Activated CD4-positive, alpha-beta memory T cell treated with anti-CD3 and anti-CD28 coated beads, Interleukin-2, amount 10 ng/mL, durations not matched to agents 7 days and 5 days (primary cell): ENCODE data around the gene SLC38A11. TPM values are rescaled to one million over a fixed set of nuclear protein-coding genes. Genes with fewer than 3 reads are reported as not detected.
"Not testable (repeated sequence)": the region's sequence is repeated elsewhere in the genome, so short reads cannot be mapped to it uniquely, and the experiment has no call there.

Experiments used
- CTCF ChIA-PET: fragments of 350-600 bp; sonication (Branson Sonifier 250); formaldehyde crosslinking; loops from one replicate; lab custom pipeline; 2021; ENCODE audit warnings: antibody characterized with exemption, inconsistent platforms; lab: Charles Lee
- POLR2A ChIA-PET: fragments of 350-600 bp; sonication (Branson Sonifier 250); formaldehyde crosslinking; loops from one replicate; lab custom pipeline; 2021; ENCODE audit warnings: antibody characterized with exemption; lab: Charles Lee
- DNase-seq: peaks from one replicate; pipeline ENCODE4 v3.0.0-alpha.2; 2020
- H3K27ac Mint-ChIP-seq: one replicate; pipeline ENCODE4 v1.8.0; 2021; ENCODE audit warnings: mild to moderate bottlenecking, mixed read lengths
- H3K27me3 Mint-ChIP-seq: one replicate; pipeline ENCODE4 v1.8.0; 2021; ENCODE audit warnings: mixed read lengths
- H3K36me3 Mint-ChIP-seq: one replicate; pipeline ENCODE4 v1.8.0; 2021; ENCODE audit warnings: low read depth, mixed read lengths
- H3K4me1 Mint-ChIP-seq: one replicate; pipeline ENCODE4 v1.8.0; 2021; ENCODE audit warnings: mixed read lengths
- H3K4me3 Mint-ChIP-seq: one replicate; pipeline ENCODE4 v1.8.0; 2021; ENCODE audit warnings: mild to moderate bottlenecking, mixed read lengths
- H3K9me3 Mint-ChIP-seq: one replicate; pipeline ENCODE4 v1.8.0; 2021; ENCODE audit warnings: mixed read lengths
- total RNA-seq, 2 experiments: library from RNA; stranded (reverse); gene quantifications; one replicate each; pipeline ENCODE4 v1.2.3, GENCODE V29; 2021

The SLC38A11 gene
- total RNA-seq, 2 experiments from 2014 or later = not detected

GRCh38 chr2:164981217-164981990, 26.1 kb upstream of the SLC38A11 start:
- no peaks in the 10 kb centered on the region for H3K9me3 Mint-ChIP-seq
- ChIA-PET POLR2A (no interaction called here), CTCF (interaction anchor here (0.7 kb wide), 1 partner anchor 11 kb away, joined by 4 read pairs; no protein-coding TSS in a partner anchor)
- no peak overlapping the region for H3K4me3 Mint-ChIP-seq
- no peaks in the 10 kb centered on the region for H3K36me3 Mint-ChIP-seq
- peaks cover 2% of the 10 kb centered on the region for H3K4me1 Mint-ChIP-seq
- peaks cover 6% of the 10 kb centered on the region for H3K27me3 Mint-ChIP-seq
- DNase-seq = no peak
- H3K27ac Mint-ChIP-seq = no peak overlapping the region

DNA sequence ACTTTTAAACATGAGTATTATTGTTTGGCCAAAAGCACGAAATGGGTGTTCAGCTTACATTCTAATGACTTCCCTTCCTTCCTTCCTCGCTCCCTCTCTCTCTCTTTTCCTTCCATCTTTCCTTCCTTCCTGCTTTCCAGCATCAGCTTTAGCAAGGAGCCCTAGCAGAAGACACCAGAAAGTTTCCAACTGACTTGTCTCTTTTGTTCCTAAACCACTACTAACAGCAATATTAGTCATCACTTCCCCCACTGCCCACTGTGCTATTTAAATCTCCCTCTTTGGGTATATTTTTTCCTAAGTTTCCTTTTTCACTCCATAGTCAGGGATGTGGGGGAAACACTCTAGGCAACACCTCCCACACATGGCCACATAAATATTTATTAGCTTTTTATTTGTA, 25.4 kb upstream of the SLC38A11 start:
- H3K27me3 Mint-ChIP-seq, POLR2A ChIA-PET, H3K36me3 Mint-ChIP-seq, DNase-seq, CTCF ChIA-PET, H3K27ac Mint-ChIP-seq, H3K4me1 Mint-ChIP-seq, H3K4me3 Mint-ChIP-seq, H3K9me3 Mint-ChIP-seq: not testable (repeated sequence)

GRCh38 chr2:164979113-164979512, 23.8 kb upstream of the SLC38A11 start:
- Mint-ChIP-seq H3K36me3 (no peaks in the 10 kb centered on the region), H3K27ac (no peak overlapping the region), H3K27me3 (peaks cover 6% of the 10 kb centered on the region), H3K9me3 (no peaks in the 10 kb centered on the region), H3K4me3 (no peak overlapping the region), H3K4me1 (peaks cover 2% of the 10 kb centered on the region)
- DNase-seq = no peak
- ChIA-PET CTCF (no interaction called here), POLR2A (no interaction called here)

DNA sequence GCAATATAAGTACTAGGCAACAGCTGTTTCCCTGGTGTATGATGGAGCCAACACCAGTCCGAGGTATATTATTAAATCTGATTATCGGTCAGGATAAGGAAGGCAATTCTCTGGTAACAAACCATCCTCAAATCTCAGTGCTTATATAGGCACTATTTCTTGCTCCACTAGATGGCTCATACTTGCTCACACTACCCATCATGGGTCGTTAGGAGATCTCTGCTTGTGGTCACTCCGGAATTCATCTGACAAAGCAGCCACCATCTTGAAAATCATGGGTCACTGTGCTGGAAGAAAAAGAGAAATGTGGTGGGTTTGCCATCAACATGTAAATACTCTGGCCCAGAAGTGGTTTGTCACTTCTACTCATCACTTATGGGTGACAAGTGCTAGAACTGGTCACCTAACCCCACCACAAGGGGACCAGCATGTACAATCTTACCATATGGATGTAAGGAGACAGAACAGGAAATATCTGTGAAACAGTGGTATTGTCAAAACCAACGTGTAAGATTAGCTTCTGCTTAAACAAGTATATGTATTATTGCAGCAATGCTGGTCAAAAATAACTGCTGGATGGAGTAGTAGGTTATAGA, 21.6 kb upstream of the SLC38A11 start:
- H3K27me3 Mint-ChIP-seq, H3K4me3 Mint-ChIP-seq, H3K9me3 Mint-ChIP-seq, CTCF ChIA-PET, H3K27ac Mint-ChIP-seq, H3K4me1 Mint-ChIP-seq, DNase-seq, POLR2A ChIA-PET, H3K36me3 Mint-ChIP-seq: not testable (repeated sequence)

- ChIA-PET POLR2A (no interaction called here), CTCF (no interaction called here)
- H3K27ac Mint-ChIP-seq = no peak overlapping the region
- H3K36me3 Mint-ChIP-seq = no peaks in the 10 kb centered on the region
- H3K27me3 Mint-ChIP-seq = peaks cover 3% of the 10 kb centered on the region
- no peak overlapping the region for H3K4me3 Mint-ChIP-seq
- no peaks in the 10 kb centered on the region for H3K9me3 Mint-ChIP-seq
- H3K4me1 Mint-ChIP-seq = peaks cover 2% of the 10 kb centered on the region
- no peak for DNase-seq
Measured at GRCh38 chr2:164976301-164976700, 21.0 kb upstream of the SLC38A11 start.

- Mint-ChIP-seq H3K4me1 (peaks cover 2% of the 10 kb centered on the region), H3K36me3 (no peaks in the 10 kb centered on the region), H3K9me3 (no peaks in the 10 kb centered on the region), H3K4me3 (no peak overlapping the region), H3K27ac (no peak overlapping the region), H3K27me3 (peaks cover 3% of the 10 kb centered on the region)
- CTCF ChIA-PET = no interaction called here
- no peak for DNase-seq
- POLR2A ChIA-PET = no interaction called here
Measured at GRCh38 chr2:164975891-164976290, 20.6 kb upstream of the SLC38A11 start.

- POLR2A ChIA-PET = no interaction called here
- CTCF ChIA-PET = no interaction called here
- Mint-ChIP-seq H3K4me3 (no peak overlapping the region), H3K27ac (no peak overlapping the region), H3K9me3 (no peaks in the 10 kb centered on the region), H3K4me1 (no peaks in the 10 kb centered on the region), H3K27me3 (no peaks in the 10 kb centered on the region), H3K36me3 (no peaks in the 10 kb centered on the region)
- DNase-seq = no peak
Measured at GRCh38 chr2:164974221-164974620, 18.9 kb upstream of the SLC38A11 start.

GRCh38 chr2:164972216-164972615, 16.9 kb upstream of the SLC38A11 start:
- Mint-ChIP-seq H3K9me3 (no peaks in the 10 kb centered on the region), H3K27me3 (no peaks in the 10 kb centered on the region), H3K27ac (no peak overlapping the region), H3K4me3 (no peak overlapping the region), H3K4me1 (no peaks in the 10 kb centered on the region), H3K36me3 (no peaks in the 10 kb centered on the region)
- POLR2A ChIA-PET = no interaction called here
- no peak for DNase-seq
- CTCF ChIA-PET = interaction anchor here (2.1 kb wide), 1 partner anchor 44 kb away, joined by 5 read pairs; no protein-coding TSS in a partner anchor

DNA sequence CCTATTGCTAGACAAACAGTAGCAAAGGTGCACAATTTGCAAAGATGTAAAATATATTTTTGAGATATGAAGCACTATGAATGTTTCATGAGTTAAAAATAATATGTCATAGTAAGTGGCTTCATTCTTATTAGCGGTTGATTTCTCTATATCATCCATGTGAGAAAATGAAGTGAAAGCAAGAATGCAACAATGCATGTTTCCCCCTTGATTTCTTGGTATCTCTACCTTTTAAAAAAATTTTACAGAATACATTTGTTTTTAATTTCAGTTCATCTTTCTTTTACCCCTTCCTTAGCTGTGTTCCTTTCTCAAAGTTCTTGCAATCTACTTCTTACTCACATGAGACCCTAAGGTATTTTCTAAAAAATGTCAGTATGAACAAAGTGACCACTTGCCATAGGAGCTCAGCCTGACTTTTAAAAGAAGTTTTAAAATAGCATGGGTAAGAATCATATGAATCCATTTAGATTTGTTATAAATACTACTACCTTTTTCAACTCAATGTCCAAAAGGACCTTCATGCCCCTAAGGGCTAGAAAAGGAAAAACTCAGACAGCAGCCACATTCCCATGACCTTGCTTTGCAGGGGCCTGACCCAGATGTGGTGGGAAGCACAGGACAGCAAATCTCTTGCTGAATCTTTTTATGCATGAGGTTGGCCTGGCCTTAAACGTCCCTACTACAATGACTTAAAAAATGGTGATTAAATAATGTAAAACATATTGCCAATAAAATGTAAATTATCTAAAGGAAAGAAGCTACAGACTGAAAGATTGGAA, 14.8 kb upstream of the SLC38A11 start:
- POLR2A ChIA-PET = no interaction called here
- Mint-ChIP-seq H3K9me3 (no peaks in the 10 kb centered on the region), H3K36me3 (no peaks in the 10 kb centered on the region), H3K4me1 (no peaks in the 10 kb centered on the region), H3K27ac (no peak overlapping the region), H3K27me3 (no peaks in the 10 kb centered on the region), H3K4me3 (no peak overlapping the region)
- no peak for DNase-seq
- CTCF ChIA-PET = interaction anchor here (2.1 kb wide), 1 partner anchor 46 kb away, joined by 5 read pairs; no protein-coding TSS in a partner anchor

- H3K27me3 Mint-ChIP-seq = no peaks in the 10 kb centered on the region
- no peaks in the 10 kb centered on the region for H3K9me3 Mint-ChIP-seq
- no peak overlapping the region for H3K27ac Mint-ChIP-seq
- no peaks in the 10 kb centered on the region for H3K36me3 Mint-ChIP-seq
- POLR2A ChIA-PET = no interaction called here
- no peak overlapping the region for H3K4me3 Mint-ChIP-seq
- H3K4me1 Mint-ChIP-seq = no peaks in the 10 kb centered on the region
- no peak for DNase-seq
- CTCF ChIA-PET = interaction anchor here (1.1 kb wide), 1 partner anchor 24 kb away, joined by 3 read pairs; no protein-coding TSS in a partner anchor
Measured at GRCh38 chr2:164967781-164968228, 12.5 kb upstream of the SLC38A11 start.

GRCh38 chr2:164967361-164967760, 12.0 kb upstream of the SLC38A11 start:
- Mint-ChIP-seq H3K27me3 (no peaks in the 10 kb centered on the region), H3K9me3 (no peaks in the 10 kb centered on the region), H3K4me3 (no peak overlapping the region), H3K4me1 (no peaks in the 10 kb centered on the region), H3K36me3 (no peaks in the 10 kb centered on the region), H3K27ac (no peak overlapping the region)
- POLR2A ChIA-PET = no interaction called here
- CTCF ChIA-PET = no interaction called here
- DNase-seq = no peak

DNA sequence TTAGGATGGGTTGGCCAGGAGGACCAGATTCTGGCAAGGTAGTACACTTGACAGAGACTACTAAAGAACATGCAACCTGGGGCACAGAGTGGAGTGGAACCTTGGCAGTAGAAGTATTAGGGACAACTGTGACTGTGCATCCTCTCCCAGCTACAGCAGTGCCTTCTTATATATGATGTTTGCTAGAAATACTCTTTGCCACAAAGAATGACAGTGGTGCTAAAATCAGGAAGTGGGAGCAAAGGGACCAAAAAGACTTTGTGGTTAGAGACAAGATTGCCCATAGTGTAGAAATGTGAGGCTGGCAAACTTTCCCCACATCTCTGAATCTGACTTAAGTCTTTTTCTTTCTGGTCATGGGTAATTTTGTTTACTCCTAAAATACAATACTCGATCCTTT, 9.4 kb upstream of the SLC38A11 start:
- Mint-ChIP-seq H3K9me3 (no peaks in the 10 kb centered on the region), H3K4me1 (no peaks in the 10 kb centered on the region), H3K27me3 (no peaks in the 10 kb centered on the region), H3K27ac (no peak overlapping the region), H3K36me3 (no peaks in the 10 kb centered on the region), H3K4me3 (no peak overlapping the region)
- no peak for DNase-seq
- CTCF ChIA-PET = interaction anchor here (1.1 kb wide), 1 partner anchor 28 kb away, joined by 3 read pairs; no protein-coding TSS in a partner anchor
- POLR2A ChIA-PET = no interaction called here

GRCh38 chr2:164960159-164960558, 4.8 kb upstream of the SLC38A11 start:
- Mint-ChIP-seq H3K4me1 (no peaks in the 10 kb centered on the region), H3K36me3 (no peaks in the 10 kb centered on the region)

More at GRCh38 chr2:164960159-164960558, 4.8 kb upstream of the SLC38A11 start:
- Mint-ChIP-seq H3K9me3 (no peaks in the 10 kb centered on the region), H3K27me3 (peaks cover 4% of the 10 kb centered on the region), H3K27ac (no peak overlapping the region), H3K4me3 (no peak overlapping the region)
- POLR2A ChIA-PET = no interaction called here
- no peak for DNase-seq
- CTCF ChIA-PET = no interaction called here
